VCaP (cell line): ENCODE results near the gene GPR152.
"Not testable (repeated sequence)": the region's sequence is repeated elsewhere in the genome, so short reads cannot be mapped to it uniquely, and the experiment has no call there.

ENCODE experiments used
- H3K27ac ChIP-seq: fragments of 450-650 bp; 2 replicates; pipeline ENCODE4 v1.5.1; 2017
- TF ChIP-seq, protein P1 (sequence below): fragments of 450-650 bp; conservative IDR thresholded peaks from 2 replicates; pipeline ENCODE4 v1.5.1; 2017; ENCODE audit warnings: mild to moderate bottlenecking, moderate library complexity

The GPR152 gene

DNA sequence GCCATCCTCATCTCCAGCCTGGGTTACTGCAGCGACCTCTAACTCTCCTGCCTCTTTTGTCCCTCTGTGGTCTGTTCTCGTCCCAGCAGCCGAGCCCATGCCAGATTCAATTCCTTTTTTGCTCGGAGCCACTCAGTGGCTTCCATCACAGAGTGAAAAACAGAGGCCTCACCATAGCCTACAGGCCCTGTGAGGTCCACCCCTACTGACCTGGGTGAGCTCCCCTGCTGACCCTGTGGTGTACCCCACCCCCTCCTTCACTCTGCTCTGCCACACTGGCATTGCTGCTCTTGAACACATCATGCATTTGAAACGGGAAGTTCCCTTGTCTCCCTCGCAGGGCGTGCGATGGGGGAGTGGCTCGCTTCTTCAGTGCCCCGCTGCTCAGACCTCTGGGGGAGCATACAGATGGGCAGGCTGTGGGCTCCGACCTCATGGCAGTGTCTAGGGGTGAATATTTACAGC is 32.4 kb upstream of the GPR152 start:
- TF ChIP-seq, protein P1, sequence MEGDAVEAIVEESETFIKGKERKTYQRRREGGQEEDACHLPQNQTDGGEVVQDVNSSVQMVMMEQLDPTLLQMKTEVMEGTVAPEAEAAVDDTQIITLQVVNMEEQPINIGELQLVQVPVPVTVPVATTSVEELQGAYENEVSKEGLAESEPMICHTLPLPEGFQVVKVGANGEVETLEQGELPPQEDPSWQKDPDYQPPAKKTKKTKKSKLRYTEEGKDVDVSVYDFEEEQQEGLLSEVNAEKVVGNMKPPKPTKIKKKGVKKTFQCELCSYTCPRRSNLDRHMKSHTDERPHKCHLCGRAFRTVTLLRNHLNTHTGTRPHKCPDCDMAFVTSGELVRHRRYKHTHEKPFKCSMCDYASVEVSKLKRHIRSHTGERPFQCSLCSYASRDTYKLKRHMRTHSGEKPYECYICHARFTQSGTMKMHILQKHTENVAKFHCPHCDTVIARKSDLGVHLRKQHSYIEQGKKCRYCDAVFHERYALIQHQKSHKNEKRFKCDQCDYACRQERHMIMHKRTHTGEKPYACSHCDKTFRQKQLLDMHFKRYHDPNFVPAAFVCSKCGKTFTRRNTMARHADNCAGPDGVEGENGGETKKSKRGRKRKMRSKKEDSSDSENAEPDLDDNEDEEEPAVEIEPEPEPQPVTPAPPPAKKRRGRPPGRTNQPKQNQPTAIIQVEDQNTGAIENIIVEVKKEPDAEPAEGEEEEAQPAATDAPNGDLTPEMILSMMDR = no peak
- no peak overlapping the region for H3K27ac ChIP-seq

GRCh38 chr11:67483831-67484665 is 31.5 kb upstream of the GPR152 start:
- H3K27ac ChIP-seq = peak overlapping the region; percentile 83; the same call in 1 of the 2 replicates
- TF ChIP-seq, protein P1 = no peak

DNA sequence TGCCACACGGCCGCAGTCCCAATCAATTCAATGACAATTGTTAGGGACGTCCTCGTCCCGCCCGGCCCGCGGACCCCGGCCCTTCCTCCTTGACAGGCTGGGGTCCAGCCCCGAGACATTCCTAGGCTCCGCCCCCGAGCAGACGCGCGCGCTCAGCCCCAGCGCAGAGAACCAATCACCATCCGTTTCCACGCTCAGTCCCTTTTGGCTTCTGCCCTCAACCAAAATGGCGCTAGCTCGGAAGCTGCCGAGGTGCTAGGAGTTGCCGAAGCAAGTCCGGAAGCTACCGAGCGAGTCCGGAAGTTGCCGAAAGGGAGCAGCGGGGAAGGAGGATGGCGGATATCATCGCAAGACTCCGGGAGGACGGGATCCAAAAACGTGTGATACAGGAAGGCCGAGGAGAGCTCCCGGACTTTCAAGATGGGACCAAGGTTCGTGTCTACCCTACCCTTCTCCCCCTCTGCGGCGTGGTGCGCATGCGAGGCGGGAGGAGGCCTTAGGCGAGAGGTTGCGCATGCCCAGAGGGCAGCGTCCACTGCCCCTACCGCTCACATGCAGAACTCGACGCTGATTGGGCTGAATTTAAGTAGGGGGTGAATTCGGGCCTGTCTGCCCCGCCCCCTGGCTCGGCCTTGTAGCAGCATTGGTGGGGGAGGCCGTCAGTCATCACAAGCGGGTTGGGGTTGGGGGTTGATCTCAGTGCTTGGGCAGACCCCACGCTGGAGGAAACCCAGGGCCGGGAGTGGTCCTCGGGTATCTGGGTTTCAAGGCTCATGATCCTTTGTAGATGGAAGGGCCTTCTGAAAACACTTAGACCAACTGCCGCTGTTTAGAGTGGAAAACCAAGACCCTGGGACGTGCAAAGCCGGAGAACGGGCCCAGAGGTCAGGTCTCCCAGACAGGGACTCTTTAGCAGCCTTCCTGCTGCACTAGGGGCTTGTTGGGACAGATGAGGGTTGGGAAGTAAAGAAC is 30.6 kb upstream of the GPR152 start, which contains the start of gene AIP:
Gene AIP, plus strand, starts transcription at position 200 of the 972 bp plus-strand sequence. Its CDS starts 133 bp downstream, at position 333.
- TF ChIP-seq, protein P1 = no peak; the same call in none of the 2 replicates
- H3K27ac ChIP-seq = peak within 1 kb of the TSS; percentile 83

DNA sequence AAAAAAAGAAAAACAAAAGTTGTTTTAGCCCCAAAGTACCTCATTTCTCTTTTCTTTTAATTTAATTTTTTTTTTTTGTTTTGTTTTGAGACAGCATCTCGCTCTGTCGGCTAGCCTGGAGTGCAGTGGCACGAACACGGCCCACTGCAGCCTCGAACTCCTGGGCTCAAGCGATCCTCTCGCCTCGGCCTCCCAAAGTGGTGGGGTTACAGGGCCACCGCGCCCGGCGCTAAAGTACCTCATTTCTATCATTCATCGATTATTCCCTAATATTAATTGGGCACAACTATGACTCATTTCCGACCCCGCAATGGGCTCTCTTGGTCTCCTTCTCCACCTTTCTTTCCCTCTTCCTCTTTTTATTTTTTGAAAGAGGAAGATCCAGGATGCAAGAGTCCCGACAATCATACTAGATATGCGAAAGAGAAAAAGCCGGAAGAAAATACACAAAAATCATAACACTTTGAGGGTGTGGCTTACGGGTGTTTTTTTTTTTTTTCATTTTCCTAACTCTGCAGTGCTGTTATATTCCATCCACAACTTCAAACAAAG is 29.8 kb upstream of the GPR152 start:
- peak overlapping the region; percentile 83 for H3K27ac ChIP-seq
- TF ChIP-seq, protein P1 = no peak

DNA sequence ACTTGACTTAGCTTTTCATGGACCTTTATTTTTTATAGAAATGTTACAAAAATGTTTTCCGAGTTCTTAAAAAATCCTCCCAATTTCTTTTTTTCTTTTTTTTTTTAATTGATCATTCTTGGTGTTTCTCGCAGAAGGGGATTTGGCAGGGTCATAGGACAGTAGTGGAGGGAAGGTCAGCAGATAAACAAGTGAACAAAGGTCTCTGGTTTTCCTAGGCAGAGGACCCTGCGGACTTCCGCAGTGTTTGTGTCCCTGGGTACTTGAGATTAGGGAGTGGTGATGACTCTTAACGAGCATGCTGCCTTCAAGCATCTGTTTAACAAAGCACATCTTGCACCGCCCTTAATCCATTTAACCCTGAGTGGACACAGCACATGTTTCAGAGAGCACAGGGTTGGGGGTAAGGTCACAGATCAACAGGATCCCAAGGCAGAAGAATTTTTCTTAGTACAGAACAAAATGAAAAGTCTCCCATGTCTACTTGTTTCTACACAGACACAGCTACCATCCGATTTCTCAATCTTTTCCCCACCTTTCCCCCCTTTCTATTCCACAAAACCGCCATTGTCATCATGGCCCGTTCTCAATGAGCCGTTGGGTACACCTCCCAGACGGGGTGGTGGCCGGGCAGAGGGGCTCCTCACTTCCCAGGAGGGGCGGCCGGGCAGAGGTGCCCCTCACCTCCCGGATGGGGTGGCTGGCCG is 25.0 kb upstream of the GPR152 start:
- H3K27ac ChIP-seq = not testable (repeated sequence)

DNA sequence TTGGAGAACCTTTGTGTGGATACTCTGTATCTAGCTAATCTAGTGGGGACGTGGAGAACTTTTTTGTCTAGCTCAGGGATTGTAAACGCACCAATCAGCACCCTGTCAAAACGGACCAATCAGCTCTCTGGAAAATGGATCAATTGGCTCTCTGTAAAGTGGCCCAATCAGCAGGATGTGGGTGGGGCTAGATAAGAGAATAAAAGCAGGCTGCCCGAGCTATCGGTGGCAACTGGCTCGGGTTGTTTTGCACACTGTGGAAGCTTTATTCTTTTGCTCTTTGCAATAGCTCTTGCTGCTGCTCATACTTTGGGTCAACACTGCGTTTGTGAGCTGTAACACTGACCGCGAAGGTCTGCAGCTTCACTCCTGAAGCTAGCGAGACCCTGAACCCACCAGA is 24.2 kb upstream of the GPR152 start:
- H3K27ac ChIP-seq = not testable (repeated sequence)

DNA sequence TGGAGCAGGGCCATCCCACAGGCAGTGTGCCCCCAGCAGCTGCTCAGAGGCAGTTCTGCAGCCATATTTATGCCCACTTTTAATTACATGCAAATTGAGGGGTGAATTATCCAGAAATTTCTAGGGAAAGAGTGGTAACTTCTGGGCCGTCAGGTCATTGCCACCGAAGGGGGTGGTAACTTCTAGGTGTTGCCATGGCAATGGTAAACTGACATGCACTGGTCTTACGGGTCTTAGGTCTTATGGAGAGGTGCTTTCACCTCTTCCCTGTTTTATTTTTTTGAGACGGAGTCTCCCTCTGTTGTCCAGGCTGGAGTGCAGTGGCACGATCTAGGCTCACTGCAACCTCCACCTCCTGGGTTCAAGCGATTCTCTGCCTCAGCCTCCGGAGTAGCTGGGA is 20.4 kb upstream of the GPR152 start:
- TF ChIP-seq, protein P1 = no peak

More for the DNA sequence above, 20.4 kb upstream of the GPR152 start:
- H3K27ac ChIP-seq = peak overlapping the region; percentile 44; the same call in 1 of the 2 replicates
